MM.1S (cell line): Measurements from ENCODE around the gene LRRN2.

Experiments used
- CTCF ChIP-seq: fragments of 300-600 bp; sonication (generic); IDR thresholded peaks from 2 replicates; pipeline ENCODE4 v1.5.1; 2016; ENCODE audit warnings: antibody characterized with exemption, low read length, mixed read lengths
- EZH2 ChIP-seq: fragments of 300-600 bp; sonication (generic); optimal IDR thresholded peaks from 2 replicates; pipeline ENCODE3; 2017; ENCODE audit warnings: low read depth, mild to moderate bottlenecking, antibody characterized with exemption, low read length, mixed read lengths

GRCh38 chr1:204696606-204697005, 11.1 kb upstream of the LRRN2 start:
- TF ChIP-seq CTCF (no peak), EZH2 (no peak)
